ENCODE measurements around the gene PALD1.

- TF ChIP-seq CTCF (IDR thresholded peaks at IDR 0.05 in 2 of 3, conservative IDR thresholded peaks at IDR 0.05 in 1 of 3; ENCODE audit: borderline replicate concordance in 1 of 3, insufficient read depth in 1 of 3, low read depth in 2 of 3, low read length in 2 of 3) (no peak), ZNF274 (IDR thresholded peaks at IDR 0.05; ENCODE audit: low read depth, low read length) (no peak), POLR2AphosphoS5 (IDR thresholded peaks at IDR 0.05; ENCODE audit: low read depth, low read length) (no peak), REST (IDR thresholded peaks at IDR 0.05; ENCODE audit: low read depth) (no peak), EZH2 (IDR thresholded peaks at IDR 0.05) (no peak), MAX (IDR thresholded peaks at IDR 0.05) (no peak), CEBPB (IDR thresholded peaks at IDR 0.05; ENCODE audit: low read depth) (no peak), ZFX (IDR thresholded peaks at IDR 0.05) (no peak), RAD21 (IDR thresholded peaks at IDR 0.05; ENCODE audit: low read depth) (no peak), POLR2A (IDR thresholded peaks at IDR 0.05; ENCODE audit: borderline replicate concordance, extremely low read depth, insufficient read depth, insufficient read length) (no peak)
These were observed 51.7 kb downstream of the PALD1 start for GRCh38 chr10:70530315-70530714.

All from HCT116 (cell line).